ENCODE data around the gene PKIG. TPM values are rescaled to one million over a fixed set of nuclear protein-coding genes. Genes with fewer than 3 reads are reported as not detected.

Gene PKIG
- total and polyA plus RNA-seq, 2 experiments from 2014 or later, result 29.7 to 33.2 TPM

GRCh38 chr20:44552568-44552949, 29.8 kb upstream of the PKIG start:
- Histone ChIP-seq H2AFZ (no peak overlapping the region), H3K4me2 (no peak overlapping the region), H3K9me2 (ENCODE audit: insufficient read depth) (no peaks in the 10 kb centered on the region), H3K36me3 (ENCODE audit: insufficient read depth) (no peaks in the 10 kb centered on the region), H3K27me3 (ENCODE audit: insufficient read depth) (no peaks in the 10 kb centered on the region), H4K20me1 (replicated peaks; ENCODE audit: insufficient read depth) (no peaks in the 10 kb centered on the region; the same call in none of the 2 replicates), H3K4me1 (ENCODE audit: insufficient read depth) (no peaks in the 10 kb centered on the region), H3K4me3 (no peak overlapping the region), H3K79me2 (replicated peaks; ENCODE audit: insufficient read depth) (peaks cover 4% of the 10 kb centered on the region; the same call in 1 of the 2 replicates), H3K27ac (ENCODE audit: low read depth) (no peak overlapping the region), H3F3A (replicated peaks; ENCODE audit: low read depth) (no peaks in the 10 kb centered on the region)
- Mint-ChIP-seq H3K9me3 (no peaks in the 10 kb centered on the region), H3K27ac (no peak overlapping the region), H3K4me1 (peaks cover 2% of the 10 kb centered on the region; the same call in 1 of the 3 replicates), H3K27me3 (ENCODE audit: insufficient read depth, low read depth, poor library complexity) (peaks cover 2% of the 10 kb centered on the region), H3K36me3 (ENCODE audit: low read depth) (no peaks in the 10 kb centered on the region), H3K4me3 (no peak overlapping the region)
- ATAC-seq (no peak), DNase-seq (ENCODE audit: low spot score) (no peak)
- no peak for TF ChIP-seq ZNF331 (CRISPR knock-in tag; IDR thresholded peaks at IDR 0.05; ENCODE audit: low read depth)
- TF ChIP-seq POLR2AphosphoS5 (IDR thresholded peaks at IDR 0.05; ENCODE audit: low read depth), result no peak
- no peak for TF ChIP-seq JUNB (IDR thresholded peaks at IDR 0.05; ENCODE audit: unreplicated experiment)
- TF ChIP-seq STAT1 (IDR thresholded peaks at IDR 0.05; ENCODE audit: unreplicated experiment), result no peak
- TF ChIP-seq NANOG (IDR thresholded peaks at IDR 0.05; ENCODE audit: borderline replicate concordance), result no peak
- no peak for TF ChIP-seq EZH2 (IDR thresholded peaks at IDR 0.05; ENCODE audit: low read depth, unreplicated experiment)
- TF ChIP-seq REST (IDR thresholded peaks at IDR 0.05; ENCODE audit: unreplicated experiment), result no peak
- TF ChIP-seq CTCF (conservative IDR thresholded peaks at IDR 0.05; ENCODE audit: low read depth in 2 of 2), result no peak
- no peak for TF ChIP-seq EZH2phosphoT487 (IDR thresholded peaks at IDR 0.05; ENCODE audit: unreplicated experiment)
- no peak for TF ChIP-seq CREB1 (CRISPR knock-in tag; IDR thresholded peaks at IDR 0.05; ENCODE audit: low read depth)
- no peak for TF ChIP-seq ZNF114 (CRISPR knock-in tag; IDR thresholded peaks at IDR 0.05)
- no peak for TF ChIP-seq ETS1 (IDR thresholded peaks at IDR 0.05)

Measured in GM23338 (cell line).